HG03066 (cell line): ENCODE results near the gene ERN1.
"Not testable (repeated sequence)": the region's sequence is repeated elsewhere in the genome, so short reads cannot be mapped to it uniquely, and the experiment has no call there.

Experiments
- ATAC-seq: cut with Tn5 transposase; IDR thresholded peaks from one replicate; pipeline ENCODE4 v1.9.1; 2021; ENCODE audit warnings: low read depth; ENCODE audit not compliant: unreplicated experiment

ERN1 gene

GRCh38 chr17:64040206-64040605 lies 89.7 kb downstream of the ERN1 start:
- no peak for ATAC-seq

GRCh38 chr17:64039106-64039400 lies 90.9 kb downstream of the ERN1 start:
- no peak for ATAC-seq

GRCh38 chr17:64038331-64039105 lies 91.4 kb downstream of the ERN1 start:
- ATAC-seq = no peak

- ATAC-seq = no peak
Measured at GRCh38 chr17:64037802-64038201, 92.1 kb downstream of the ERN1 start.

GRCh38 chr17:64037180-64037579 lies 92.8 kb downstream of the ERN1 start:
- no peak for ATAC-seq

DNA sequence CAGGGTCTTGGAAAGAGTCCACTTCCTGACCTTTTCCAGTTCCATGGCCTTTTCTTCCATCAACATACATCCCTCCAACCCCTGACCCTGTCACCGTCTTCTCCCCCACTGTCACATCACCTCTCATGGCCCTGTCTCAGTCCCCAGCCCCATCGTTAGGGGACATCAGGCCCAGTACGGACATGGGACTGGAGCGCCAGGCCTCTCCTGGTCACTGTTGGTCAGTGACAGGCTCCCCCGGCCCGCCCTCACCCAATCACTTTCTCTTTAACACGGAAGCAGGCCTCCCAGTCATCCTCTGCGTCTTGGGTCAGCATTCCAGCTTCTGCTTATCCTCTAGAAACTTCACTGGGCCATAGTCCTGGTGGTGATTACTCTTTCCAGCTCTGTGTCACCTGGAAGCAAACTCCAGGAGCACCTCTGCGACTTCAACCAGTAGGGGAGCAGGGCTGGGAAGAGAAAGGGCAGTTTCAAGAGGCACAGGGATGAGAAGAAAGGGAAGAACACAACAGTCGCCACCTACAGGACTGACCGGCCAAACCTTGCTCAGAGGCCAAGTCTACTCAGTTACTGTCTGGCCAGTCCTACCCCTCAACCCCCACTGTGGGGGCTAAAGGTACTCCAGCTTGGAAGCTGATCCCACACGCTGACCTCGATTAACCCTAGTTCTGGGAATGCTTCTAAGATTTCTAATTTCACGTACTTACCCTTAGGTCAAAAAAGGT lies 93.6 kb downstream of the ERN1 start:
- ATAC-seq = no peak

GRCh38 chr17:64032081-64032480 lies 97.9 kb downstream of the ERN1 start:
- no peak for ATAC-seq

DNA sequence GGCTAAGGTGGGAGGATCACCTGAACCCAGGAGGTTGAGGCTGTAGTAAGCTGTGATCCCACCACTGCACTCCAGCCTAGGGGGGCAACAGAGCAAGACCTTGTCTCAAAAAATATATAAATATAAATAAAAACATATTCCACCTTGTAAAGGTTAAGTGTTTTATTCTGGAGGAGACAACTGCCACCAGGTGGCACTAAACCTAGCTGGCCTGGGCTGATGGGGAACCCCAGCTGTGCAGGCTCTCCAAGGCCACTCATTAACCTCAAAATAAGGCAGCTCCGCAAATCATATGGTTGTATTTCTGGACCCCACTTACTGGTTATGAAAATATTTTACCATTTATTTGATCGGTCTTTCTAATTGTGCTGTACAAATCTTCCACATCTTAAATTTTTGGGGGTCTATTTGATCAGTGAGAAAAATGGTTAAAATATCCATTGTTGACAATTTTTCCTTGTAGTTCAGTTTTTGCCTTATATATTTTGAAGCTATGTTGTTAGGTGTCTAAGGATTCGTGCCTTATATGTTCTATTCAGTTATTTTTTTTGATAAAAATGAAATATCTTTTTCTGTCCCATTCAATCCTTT lies 101.0 kb downstream of the ERN1 start:
- no peak for ATAC-seq

GRCh38 chr17:64025732-64026294 lies 104.1 kb downstream of the ERN1 start:
- ATAC-seq = no peak

DNA sequence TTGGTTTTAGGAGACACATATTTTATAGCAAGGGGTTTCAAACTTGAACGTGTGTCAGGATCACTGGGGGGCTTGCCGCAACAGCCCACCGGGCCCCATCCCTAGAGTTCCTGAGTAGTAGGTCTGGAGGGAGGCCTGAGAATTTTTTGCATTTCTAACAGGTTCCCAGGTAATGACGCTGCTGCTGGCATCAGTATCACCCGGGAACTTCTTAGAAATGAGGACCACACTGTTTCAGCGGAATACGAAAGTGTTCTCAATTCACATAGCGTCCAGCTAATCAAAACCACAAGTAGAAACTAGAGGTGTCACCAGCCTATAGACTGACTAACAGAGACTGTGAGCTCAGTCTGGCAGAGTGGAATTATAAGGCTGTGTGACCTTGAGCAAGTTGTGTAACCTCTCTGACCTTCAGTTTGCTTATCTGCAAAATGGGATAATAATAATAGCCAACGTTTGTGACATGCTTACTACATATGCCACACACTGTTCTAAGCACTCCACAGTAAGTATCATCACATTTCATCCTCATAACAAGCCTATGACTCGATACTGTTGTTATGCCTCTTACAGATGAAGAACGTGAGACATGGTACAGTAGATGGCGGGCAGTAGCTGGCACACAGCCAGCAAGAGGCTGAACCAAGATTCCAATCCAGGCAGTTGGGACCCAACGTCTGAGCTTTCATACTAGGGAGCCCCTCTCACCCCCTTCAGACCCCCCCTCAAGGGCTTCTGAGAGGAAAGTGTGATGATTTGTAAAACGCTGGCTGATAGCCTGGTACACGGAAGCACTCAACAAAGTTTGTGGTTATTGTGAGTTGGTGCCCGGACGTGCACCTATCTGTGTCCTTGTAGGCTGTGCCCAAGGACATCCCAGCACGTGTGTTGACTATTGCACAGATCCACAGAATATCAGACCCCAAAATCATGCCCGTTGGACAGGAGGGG lies 104.9 kb downstream of the ERN1 start:
- no peak for ATAC-seq

DNA sequence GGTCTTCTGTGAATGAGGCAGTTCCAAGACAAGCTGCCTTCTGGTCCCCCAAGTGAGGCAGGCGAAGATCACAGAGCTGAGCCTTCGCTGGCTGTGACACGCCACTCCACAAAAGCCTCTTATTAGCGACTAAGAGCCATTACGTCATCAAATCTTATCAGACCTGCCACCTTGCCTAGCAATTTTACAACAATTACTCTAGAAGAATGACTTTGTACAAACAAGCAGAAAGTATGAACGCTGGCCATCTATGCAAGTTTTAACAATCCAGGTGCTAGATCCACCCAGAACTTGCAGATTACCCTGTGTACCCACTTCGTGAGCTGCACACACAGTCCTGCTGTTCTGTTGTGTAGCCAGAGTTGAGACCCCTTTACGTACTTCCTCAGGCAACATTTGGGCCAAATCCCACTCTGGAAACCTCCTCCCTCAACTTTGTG lies 105.7 kb downstream of the ERN1 start:
- no peak for ATAC-seq

DNA sequence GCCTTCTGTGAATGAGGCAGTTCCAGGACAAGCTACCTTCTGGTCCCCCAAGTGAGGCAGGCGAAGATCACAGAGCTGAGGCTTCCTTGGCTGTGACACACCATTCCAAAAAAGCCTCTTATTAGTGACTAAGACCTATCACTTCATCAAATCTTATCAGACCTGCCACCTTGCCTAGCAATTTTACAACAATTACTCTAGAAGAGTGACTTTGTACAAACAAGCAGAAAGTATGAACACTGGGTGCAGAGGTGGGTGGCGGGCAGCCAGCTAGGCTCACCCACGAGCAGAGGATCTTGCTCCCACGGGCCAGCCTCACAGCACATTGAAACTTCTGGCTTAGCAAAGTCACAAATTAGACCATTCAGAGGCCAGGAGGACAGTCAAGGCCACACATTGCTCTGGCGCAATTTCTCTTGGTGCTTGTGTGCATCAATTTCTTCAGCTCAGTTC lies 107.3 kb downstream of the ERN1 start:
- no peak for ATAC-seq

DNA sequence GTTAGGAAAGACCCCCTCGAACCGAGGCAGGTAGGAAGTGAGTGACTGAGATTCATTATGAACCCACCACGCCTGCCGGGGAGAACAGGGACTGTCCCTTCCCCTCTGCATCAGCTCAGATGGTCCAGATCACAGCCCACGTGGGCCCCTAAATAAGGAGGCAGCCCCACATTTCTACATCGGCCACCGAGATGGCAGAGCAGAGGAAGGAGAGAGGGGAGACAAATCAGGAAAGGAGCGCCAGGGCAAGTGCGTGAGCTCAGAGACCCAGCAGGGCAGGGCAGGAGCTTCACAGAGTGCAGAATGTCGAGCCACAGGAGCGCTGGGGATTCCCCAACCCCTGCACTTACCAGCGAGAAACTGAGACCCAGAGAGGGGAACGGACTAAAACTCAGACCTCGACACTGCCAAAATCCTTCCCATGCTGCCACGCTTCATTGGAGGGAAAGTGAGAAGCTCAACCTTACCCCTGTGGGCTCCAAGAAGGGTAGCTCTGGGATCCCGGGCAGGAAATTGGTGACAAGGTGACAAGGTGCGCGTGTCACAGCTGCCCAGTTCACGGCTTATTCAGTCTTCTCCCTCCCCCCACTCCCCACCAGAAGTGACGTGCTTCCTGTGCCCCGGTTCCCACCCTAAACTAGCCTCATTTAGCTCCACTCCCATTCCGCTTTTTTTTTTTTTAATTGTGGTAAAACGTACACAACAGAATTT lies 109.7 kb downstream of the ERN1 start, which contains the start of gene ICAM2:
ICAM2 (minus strand) TSS at position 578 of the 711 bp plus-strand sequence. CDS start 13,942 bp downstream, outside the sequence.
- ATAC-seq = peak; percentile 57

GRCh38 chr17:64019551-64019961 lies 110.4 kb downstream of the ERN1 start:
- not testable (repeated sequence) for ATAC-seq

- ATAC-seq = no peak
Measured at GRCh38 chr17:64017381-64017980, 112.5 kb downstream of the ERN1 start.

DNA sequence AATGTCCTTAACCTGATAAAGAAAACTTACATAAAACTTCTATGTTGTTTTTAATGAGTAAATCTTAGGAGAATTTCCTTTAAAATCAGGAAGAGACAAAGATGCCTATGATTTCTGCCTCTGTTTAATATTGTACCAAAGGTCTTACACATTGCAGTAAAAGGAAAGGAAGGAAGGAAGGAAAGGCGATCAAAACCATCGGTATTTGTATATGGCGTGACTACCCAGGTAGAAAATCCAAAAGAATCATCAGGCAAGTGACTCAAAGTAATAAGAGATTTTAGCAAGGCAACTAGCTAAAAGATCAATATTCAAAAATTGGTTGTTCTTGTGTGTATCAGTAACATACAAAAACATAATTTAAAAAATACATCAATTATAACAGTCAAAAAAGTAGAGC lies 113.0 kb downstream of the ERN1 start:
- no peak for ATAC-seq

DNA sequence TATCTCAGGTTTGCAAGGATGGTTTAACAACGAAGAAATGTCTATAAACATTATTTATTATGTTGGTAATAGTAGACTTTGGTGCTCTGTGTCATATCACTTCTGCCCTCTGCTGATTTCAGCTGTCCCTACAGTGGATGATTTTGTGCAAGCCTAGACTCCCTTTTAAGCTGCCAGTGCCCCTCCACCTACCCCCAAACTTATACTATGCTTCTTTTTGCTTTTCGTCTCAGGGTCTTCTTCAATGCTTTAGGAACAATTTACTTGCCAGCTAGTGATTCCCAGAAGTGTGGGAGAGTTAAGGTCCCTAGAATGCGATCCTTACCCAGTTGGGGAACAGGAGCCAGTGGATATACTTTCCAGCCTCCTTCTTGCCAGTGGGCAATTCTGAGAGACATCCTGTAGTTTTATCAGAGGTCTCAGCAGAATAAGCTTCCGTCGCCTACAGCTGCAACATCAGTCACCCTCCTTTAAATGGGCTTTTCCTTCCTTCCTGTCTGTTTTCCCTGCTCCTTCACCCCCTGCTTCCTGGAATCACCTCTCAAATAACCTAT lies 113.6 kb downstream of the ERN1 start:
- no peak for ATAC-seq

GRCh38 chr17:64015447-64015846 lies 114.5 kb downstream of the ERN1 start:
- no peak for ATAC-seq
